HG02642 (cell line): ENCODE measurements around the gene ZBTB42.

Source experiments
- ATAC-seq: cut with Tn5 transposase; IDR thresholded peaks from one replicate; pipeline ENCODE4 v1.9.1; 2021; ENCODE audit warnings: mild to moderate bottlenecking; ENCODE audit not compliant: unreplicated experiment, poor library complexity

Gene ZBTB42

DNA sequence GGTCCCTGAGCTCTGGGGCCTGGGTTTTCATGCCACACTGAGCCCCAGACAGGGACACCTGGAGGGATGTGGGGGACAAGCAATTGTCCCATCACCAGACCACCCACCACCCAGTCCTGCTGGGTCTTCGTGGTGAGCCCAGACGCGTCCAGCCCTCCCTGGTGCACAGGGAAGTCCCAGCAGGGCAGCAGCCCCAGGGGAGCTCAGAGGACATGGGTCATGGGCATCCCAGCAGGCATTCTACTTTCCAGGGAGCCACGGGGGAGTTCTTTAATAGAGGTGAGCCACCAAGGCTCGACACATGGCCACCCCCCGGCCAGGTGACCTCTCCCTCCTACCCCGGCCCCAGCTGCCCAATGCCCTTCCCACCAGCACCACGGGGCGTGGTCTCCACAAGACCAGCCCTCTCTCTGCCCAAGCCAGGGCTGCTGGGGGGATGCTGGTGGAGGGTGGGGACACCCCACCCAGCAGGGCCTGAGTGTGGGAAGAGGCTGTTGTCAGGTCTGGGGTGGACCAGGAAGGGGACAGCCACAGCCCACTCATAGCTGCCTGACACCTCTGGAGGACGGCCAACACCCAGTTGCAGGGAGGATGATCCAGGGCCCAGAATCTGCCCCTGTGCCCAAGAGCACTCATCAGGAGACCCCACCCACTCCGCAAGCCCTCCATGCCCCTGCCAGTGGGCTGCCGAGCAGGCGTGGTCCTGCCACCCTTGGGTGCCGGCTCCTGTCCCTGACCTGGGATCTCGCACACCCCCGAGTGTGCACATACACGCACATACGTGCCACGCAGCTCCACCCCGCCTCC is 19.4 kb upstream of the ZBTB42 start:
- ATAC-seq = no peak

DNA sequence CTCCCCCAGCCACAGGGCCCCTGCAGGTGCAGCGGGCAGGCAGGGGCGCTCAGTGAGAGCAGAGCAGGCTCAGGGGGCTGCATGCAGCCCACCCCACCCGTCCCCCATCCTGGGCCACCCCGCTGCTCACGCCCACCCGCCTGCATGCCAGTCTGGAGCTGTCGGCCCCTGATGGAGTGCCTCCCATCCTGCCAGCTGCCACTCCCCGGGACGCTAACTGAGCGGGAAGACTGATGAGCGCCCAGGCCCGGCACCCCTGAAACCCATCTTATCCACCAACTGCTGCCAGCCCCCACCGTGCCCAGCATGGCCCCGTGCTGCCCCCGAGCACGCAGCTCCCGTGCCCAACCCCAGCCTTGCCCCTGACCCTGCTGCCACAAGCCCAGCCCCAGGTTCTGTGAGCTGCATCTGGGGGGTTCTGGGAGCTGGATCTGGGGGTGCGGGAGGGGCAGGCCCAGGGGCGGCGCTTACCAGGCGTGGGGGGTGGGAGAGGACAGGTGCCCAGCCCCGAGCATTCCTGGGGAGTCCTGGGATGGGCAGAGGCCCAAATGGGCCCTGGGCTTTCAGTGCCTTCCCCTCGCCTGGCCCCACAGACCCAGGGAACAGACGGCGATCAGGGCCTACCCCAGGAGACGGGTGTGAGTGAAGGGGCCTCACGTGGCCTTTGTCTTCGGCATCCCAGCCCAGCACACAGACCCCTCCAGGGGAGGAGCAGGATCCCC is 18.7 kb upstream of the ZBTB42 start:
- no peak for ATAC-seq

DNA sequence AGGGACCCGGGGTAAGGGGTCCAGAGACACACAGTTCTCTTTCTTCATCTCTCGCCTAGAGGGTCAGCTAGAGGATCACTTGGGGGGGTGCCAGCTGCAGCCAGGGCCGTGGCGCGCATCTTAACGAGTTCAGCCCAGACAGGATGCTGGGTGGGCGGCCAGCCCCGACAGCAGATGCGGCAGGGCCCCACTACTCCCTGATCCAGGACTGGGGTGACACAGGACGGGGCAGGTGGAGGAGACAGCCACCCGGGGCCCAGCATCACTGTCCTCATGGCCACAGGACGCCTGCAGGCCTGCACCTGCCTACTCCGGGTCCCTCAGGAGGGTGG is 18.1 kb upstream of the ZBTB42 start:
- ATAC-seq = no peak

DNA sequence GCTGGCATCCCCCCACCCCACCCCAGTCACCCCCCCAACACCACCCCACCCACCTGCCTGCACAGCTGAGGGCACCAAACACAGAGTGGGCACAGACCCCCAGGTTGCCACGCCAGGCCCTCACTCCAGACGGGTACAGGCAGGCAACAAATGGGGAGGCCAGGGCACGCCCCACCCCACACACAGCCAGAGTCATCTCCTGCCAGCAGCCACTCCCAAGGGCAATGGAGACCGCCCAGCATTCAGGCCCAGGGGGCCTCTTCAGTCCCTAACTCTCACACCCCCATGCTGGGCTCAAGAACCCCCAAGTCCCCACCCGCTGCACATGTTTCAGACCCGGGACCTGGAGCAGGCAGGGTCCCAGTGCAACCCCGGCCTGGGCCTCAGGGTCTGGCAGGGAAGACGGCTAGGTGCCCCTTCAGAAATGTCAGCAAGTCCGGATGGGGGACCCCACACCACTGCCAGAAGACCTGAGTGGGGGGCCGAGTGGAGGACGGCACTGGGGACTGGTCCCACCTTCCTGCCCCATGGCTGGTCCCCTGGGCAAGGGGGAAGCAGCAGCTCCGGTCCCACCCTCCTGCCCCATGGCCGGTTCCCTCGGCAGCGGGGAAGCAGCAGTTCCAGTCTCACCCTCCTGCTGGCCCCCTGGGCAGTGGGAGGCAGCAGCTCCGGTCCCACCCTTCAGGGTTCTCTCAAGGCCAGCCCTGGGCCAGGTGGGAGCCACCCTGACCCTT is 17.2 kb upstream of the ZBTB42 start:
- no peak for ATAC-seq

DNA sequence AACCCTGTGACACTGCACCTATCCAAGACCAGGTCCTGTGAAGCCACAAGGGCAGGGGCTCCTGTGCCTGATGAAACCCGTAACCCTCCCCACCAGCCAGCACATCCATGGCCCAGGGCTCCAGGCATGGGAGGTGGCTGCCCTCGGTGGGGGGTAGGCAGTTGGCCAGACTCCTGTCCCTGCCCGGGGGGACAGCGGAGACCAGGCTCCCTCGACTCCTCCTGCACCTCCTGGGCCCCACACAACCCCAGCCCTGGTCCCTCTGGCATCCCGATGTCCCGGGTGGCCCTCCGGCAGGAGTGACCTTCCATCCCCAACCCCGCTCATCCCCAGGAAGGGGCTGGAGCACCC is 16.7 kb upstream of the ZBTB42 start:
- ATAC-seq = no peak

DNA sequence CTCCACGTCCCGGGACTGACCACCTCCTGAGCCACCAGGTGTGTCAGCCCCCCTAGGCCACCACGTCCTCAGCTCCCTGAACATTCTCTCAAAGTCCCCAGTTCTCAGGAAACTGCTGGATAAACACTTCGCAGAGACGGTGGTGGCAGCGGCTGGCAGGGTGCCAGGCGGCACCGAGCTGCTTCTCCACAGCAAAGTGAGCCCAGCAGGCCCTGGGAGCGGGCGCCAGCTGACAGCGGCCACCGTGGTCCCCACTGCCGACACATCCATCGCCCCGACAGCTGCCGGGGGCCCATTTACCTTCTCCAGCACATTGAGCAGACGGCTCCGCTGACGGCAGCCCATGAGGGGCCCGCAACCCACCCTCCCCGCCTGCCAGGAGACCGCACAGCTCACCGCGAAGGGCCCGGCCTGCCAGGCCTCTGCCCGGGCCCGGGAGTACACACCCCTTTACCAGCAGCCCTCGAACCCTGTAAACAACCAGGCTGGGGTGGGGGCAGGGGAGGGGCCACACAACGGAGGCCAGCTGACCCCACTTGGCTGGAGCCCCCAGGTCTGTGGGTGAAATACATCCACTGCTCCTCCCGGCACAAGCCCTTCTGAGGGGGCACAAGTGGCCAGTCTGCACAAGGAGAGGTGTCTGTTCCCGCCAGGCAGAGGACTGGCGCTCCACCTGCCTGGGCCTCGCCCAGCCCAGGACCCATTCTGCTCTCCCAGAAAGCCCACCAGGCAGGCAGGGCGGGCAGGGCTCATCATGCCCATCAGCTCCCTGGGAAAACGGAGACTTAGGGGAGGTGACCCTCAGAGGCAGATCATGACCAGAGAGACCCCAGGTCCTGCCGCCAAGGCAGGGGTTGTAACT is 15.8 kb upstream of the ZBTB42 start:
- no peak for ATAC-seq

DNA sequence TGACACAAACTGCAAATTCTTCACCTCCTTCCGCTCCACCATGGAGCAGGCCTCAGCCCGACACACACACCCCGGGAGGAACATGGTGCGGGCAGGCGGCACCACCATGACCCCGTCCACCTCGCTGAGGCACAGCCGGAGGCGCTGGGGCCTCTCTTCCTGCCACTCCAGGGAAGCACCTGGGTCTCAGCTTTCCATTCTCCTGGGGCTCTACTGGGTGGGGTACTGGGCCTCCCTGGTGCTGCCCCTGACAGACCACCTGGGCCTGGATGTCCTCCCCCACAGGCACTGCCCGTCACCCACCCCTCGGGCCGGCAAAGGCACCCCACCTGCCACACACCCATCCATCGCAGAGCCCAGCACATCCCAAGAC is 15.2 kb upstream of the ZBTB42 start:
- ATAC-seq = no peak

DNA sequence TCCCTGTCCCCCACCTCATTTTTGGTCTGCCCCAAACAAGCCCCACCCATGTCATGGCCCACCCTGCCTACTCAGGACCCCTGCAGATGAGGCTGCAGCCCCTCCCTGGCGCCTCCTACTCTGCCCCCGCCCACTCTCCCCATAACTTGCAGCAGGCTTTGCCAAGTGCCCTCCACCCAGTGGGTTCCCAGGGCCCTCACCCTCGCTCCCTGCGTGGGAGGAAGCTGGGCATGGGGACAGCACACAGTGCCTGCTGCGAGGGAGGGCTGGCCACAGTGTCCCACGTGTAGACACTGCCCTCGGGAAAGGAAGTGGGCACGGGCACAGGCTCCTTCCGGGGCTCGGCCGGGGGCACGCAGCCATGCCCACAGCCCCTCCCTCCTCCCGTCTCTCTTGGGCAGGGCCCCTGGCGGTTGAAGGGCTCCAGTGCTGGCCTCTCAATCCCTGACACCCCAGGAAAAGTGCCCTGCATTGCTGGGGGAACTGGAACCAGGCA is 14.8 kb upstream of the ZBTB42 start:
- ATAC-seq = no peak

DNA sequence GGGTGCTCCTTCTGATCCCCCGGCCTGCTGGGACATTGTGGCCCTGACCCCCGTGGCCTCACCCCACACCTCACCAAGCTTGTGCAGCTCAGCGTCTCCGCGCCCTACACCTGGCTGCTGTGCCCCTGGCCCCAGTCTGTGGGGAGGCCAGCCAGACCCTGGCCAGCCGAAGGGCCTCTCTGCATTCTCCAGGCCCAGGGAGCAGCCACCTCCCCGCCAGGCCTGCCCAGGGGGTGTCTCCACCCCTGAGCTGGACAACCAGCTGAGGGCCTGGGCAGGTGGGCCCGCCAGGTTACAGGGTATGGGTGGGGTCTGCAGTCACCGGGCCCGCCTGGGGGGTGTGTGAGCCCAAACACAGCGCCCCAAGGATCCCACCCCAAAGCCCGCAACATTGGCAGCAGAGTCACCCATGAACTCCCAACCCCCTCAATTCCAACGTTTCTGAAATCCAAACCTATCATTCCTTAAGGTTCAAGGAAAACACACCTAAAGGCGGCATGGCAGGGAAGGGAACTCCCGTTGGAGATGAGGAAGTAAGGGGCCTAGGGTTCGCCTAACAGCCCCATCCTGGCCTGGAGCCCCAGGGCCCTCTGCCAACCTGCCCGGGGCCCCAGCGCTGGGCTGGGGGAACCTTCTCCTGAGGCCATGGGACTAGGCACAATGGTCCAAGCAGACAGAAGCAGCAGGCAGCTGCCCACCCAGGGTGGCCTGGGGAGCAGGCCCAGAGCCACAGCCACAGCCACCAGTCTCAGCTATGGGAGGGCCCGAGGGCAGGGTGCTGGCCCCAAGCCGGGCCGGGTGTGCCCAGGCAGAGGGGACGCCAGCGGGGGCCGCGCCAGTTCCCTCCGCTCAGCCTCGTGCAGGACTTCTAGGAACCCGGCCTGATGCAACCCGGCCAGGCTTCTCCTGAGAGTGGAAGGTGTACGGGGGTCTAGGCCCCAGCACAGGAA is 13.9 kb upstream of the ZBTB42 start:
- ATAC-seq = no peak

DNA sequence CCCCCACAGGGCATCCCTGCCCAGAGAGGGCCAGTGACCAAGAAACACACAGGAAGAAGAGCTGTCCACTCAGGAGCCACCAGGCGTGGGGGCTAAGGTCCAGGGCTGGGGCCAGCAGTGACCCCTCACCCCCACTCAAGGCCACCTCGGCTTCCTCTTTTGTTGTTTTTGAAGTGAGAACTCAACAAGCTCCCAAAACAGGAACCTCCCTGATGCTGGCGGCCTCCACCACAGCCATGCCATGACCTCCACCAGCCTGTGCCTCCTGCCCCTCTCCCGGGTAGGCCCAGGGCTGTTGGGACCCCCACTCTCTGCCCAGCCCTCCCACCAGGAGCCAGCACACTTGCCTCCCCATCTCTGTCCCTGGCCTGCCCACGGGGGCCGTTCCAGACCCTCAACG is 13.2 kb upstream of the ZBTB42 start:
- ATAC-seq = no peak

DNA sequence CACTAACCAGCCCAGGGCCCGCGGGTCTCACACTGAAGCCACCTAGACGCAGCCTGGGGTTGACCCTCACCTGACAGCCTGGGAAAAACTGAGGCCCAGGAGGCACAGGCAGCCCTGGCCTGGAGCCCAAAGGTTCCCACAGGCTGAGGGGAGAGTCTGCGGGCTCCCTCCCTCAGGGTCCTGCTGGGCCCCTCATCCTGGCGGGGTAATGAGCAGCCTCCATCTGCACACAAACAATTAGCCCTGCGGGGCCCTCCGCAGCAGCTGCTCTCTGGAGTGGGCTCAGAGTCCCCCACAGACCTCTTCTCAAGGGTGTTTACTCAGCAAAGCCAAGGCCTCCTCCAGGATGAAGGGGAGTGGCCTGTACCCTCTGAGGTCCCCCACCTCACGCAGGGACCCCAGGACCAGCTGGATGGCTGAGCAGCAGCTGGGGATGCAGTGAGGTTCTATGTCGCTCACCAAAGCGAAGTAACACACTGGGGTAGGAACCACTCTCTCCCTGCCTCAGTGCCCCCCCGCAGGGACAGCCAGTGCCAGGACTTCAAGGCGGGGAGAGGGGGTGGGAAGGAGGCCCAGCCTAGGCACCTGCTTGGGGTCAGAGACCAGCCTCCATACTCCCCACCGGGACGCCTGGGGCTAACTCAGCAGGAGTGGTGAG is 12.6 kb upstream of the ZBTB42 start:
- ATAC-seq = no peak

DNA sequence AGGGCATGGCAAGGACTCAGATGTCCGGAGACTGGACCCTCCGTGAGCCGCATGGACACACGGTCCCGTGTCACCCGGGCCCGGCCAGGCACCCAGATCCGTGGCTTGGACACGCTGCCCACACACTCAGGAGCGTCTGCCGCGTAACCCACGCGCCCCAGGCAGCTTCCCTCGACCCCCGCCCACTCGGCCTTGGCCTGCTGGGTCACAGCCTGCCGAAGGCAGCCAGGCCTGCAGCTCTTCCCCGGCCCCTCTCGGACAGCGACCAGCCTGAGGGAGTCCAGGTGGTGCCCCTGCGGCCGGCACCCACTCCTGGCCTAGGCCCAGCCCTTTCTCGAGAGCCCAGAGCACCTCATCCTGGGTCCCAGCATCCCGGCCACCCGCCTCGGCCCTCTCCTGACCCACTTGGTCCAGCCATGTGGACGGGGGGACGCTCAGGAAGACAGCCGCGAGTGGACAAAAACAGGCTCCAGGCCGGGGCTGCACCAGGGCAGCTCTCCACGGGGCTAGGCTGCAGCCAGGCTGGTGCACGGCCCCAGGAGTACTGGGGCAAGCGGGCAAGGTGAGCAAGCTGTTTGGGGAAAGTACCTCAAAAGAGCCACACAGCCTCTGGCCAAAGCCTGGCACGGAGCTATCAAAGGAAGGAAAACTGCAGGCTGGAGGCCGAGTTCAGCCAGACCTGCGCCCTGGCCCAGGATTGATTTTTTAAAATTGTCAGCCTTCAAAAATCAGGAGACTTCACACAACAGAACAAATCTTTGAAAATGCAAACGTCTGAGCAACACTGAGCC is 11.8 kb upstream of the ZBTB42 start:
- no peak for ATAC-seq

DNA sequence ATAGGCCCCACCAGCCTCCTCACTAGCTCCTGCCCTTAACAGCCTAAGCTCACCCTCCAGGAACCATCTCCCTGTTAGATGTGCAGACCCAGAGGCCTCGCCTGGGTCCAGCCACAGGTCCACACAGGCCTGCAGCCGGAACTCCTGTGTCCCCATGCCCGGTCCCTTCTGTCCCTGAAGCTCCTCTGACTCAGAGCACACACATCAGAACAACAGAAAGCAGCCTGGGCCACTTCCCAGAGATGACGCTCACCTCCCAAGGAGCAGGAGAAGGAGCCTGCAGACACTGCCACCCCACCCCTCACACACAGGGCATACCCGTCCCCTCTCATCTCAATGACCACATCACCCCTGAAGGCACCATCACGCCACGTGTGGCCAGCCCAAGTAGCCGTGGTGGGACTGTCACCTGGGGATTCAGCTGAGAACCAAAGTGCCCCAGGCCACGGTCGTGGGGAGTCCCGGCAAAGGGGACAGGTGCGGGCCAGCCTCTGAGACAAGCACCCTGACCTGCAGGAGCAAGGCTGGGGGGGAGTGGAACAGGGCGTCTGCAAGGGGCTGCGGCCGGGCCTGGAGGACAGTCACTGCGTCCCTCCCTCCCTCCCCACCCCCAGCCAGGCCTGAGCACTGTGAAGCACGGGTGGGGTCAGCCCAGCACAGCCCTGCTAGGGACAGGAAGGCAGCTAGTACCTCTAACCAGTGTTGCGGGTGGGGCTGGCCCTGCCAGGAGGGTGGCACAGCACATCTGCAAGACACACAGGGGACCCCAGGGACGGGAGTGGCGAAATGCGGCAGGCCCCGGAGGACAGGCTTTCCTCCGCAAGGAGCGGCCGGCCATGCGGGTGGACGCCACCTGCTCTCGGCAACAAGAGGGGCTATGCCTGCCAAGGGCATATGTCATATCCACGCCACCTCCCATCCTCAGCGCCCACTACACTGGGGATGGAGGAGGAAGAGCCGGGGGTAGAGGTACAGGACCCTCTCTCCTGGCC is 10.9 kb upstream of the ZBTB42 start:
- no peak for ATAC-seq

DNA sequence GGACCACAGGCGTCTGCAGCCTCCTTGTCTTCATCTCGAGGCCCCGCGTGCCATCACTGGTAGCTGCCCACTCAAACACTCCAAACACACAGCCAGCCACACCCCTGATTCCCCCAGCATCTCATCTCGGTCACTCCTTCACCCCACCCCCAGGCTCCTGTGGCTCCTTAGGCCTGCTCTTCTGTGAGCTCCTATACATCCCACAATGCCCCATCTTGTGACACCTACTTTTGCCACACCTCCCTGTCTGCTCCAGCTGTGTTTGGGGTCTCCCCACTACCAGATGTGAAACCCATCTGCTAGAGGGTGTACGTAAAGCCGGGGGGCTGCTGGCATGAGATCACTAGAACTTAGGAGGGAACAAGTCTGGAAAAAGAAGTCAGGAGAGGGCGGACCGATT is 9.5 kb upstream of the ZBTB42 start:
- ATAC-seq = no peak

DNA sequence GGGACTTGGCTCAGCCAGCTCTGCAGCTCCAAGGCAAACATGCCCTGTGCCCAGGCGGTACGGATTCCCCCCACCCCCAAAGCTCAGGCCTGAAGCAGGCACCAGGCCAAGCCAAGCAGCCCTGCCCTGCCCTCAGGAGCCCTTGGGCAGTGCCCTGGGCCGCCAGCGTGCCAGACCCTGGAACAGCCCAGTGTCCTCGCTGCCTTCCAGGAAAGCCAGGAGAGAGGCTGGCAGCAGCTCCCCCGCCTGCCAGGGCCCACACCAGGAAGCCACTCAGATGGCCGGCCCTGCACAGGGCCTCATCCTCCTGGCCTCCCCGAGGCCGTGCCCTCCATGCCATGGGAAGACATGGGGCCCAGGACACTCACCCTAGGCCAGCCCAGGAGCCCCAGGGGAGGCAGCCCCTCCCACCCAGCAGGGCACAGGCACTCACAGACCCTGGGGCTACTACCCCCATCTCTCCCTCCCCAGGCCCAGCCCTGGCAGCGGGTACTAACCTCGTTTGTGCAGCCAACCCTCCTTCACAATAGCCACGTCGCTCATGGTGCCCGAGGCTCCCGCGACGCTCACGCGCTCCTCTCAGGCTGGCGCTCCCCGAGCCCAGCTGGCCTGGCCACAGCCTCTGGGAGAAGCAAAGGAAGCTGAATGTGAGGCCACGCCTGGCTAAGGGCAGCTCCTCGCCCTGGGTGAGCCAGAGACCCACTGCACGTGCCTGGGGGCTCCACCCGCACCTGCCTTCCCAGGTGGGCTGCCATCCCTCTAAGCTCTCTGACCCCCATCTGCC is 8.6 kb upstream of the ZBTB42 start:
- no peak for ATAC-seq
